Stimulated activated CD4-positive, alpha-beta T cell treated with anti-CD3 and anti-CD28 coated beads, TNF-alpha, amount 100 ng/mL, for 48 hours (primary cell): ENCODE measurements around the gene RSL1D1.
"Not testable (repeated sequence)": the region's sequence is repeated elsewhere in the genome, so short reads cannot be mapped to it uniquely, and the experiment has no call there.

Source experiments
- DNase-seq, 3 donors: peaks; one replicate each; pipeline ENCODE4 v3.0.0-alpha.2; 2020; ENCODE audit warnings: low read depth in 3 of 3

The RSL1D1 gene

GRCh38 chr16:11799017-11799381, 52.3 kb downstream of the RSL1D1 start:
- DNase-seq, result no peak

GRCh38 chr16:11797957-11798299, 53.4 kb downstream of the RSL1D1 start:
- no peak for DNase-seq

- DNase-seq, result peak; percentile 86 to 89 (median 88)
Measured at GRCh38 chr16:11797166-11797956, 54.0 kb downstream of the RSL1D1 start, which contains the start of gene ZC3H7A. ZC3H7A (minus strand) TSS chr16:11797258; CDS start chr16:11782354, 14,904 bp downstream.

GRCh38 chr16:11796227-11797165, 54.8 kb downstream of the RSL1D1 start:
- no peak for DNase-seq

GRCh38 chr16:11795887-11796226, 55.5 kb downstream of the RSL1D1 start:
- DNase-seq, result no peak

- DNase-seq, result no peak
Measured at GRCh38 chr16:11794996-11795886, 56.1 kb downstream of the RSL1D1 start.

GRCh38 chr16:11794447-11794846, 56.9 kb downstream of the RSL1D1 start:
- no peak for DNase-seq

GRCh38 chr16:11793840-11794239, 57.5 kb downstream of the RSL1D1 start:
- no peak for DNase-seq

GRCh38 chr16:11792410-11793241, 58.7 kb downstream of the RSL1D1 start:
- DNase-seq, result no peak

- no peak for DNase-seq
Measured at GRCh38 chr16:11791144-11791828, 60.1 kb downstream of the RSL1D1 start.

- no peak for DNase-seq
Measured at GRCh38 chr16:11788914-11789313, 62.4 kb downstream of the RSL1D1 start.

- not testable (repeated sequence) for DNase-seq
Measured at GRCh38 chr16:11784980-11785599, 66.3 kb downstream of the RSL1D1 start.

- DNase-seq, result not testable (repeated sequence)
Measured at GRCh38 chr16:11784381-11784780, 67.0 kb downstream of the RSL1D1 start.

GRCh38 chr16:11784038-11784369, 67.3 kb downstream of the RSL1D1 start:
- no peak for DNase-seq
